A673 (cell line): ENCODE data around the gene CYP4A22.

Experiments
- EZH2 ChIP-seq: fragments of 200-600 bp; sonication (generic); IDR thresholded peaks from 2 replicates; pipeline ENCODE4 v1.6.1; 2017; ENCODE audit warnings: borderline replicate concordance, low read depth, mild to moderate bottlenecking, mixed read lengths, antibody characterized with exemption, low read length; ENCODE audit not compliant: poor library complexity, severe bottlenecking
- TF ChIP-seq, protein P1 (sequence below): fragments of 300-800, 200-600 bp; sonication (generic); conservative IDR thresholded peaks from 2 replicates; pipeline ENCODE4 v1.5.1; 2017; ENCODE audit warnings: low read depth, mild to moderate bottlenecking, antibody characterized with exemption, low read length, moderate library complexity, mixed read lengths

- TF ChIP-seq, protein P1, sequence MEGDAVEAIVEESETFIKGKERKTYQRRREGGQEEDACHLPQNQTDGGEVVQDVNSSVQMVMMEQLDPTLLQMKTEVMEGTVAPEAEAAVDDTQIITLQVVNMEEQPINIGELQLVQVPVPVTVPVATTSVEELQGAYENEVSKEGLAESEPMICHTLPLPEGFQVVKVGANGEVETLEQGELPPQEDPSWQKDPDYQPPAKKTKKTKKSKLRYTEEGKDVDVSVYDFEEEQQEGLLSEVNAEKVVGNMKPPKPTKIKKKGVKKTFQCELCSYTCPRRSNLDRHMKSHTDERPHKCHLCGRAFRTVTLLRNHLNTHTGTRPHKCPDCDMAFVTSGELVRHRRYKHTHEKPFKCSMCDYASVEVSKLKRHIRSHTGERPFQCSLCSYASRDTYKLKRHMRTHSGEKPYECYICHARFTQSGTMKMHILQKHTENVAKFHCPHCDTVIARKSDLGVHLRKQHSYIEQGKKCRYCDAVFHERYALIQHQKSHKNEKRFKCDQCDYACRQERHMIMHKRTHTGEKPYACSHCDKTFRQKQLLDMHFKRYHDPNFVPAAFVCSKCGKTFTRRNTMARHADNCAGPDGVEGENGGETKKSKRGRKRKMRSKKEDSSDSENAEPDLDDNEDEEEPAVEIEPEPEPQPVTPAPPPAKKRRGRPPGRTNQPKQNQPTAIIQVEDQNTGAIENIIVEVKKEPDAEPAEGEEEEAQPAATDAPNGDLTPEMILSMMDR: no peak
- no peak for TF ChIP-seq EZH2
Measured at GRCh38 chr1:47128221-47128620, 9.0 kb upstream of the CYP4A22 start.
